Measurements from ENCODE around the gene SKAP1.
"Not testable (repeated sequence)": the region's sequence is repeated elsewhere in the genome, so short reads cannot be mapped to it uniquely, and the experiment has no call there.

SKAP1 gene

DNA sequence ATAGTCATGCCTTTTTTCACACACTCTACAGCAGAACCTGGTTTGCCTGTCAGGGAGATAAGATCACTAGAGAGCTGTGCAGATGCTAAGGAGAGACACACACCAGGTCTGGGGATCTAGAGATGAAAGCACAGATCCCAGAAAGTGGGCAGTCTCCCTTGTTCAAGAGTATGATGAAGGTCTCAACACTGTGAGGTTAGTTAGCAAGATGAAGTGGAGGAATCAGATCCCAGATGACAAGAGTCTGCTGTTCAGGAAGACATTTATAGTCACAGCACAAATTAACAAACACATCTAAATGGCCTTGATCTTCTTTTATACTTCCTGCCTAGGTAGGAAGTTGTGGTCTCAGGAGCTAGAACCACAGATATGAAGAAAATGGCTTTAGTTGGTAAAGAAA lies 23.4 kb upstream of the SKAP1 start:
- TF ChIP-seq, protein P1, sequence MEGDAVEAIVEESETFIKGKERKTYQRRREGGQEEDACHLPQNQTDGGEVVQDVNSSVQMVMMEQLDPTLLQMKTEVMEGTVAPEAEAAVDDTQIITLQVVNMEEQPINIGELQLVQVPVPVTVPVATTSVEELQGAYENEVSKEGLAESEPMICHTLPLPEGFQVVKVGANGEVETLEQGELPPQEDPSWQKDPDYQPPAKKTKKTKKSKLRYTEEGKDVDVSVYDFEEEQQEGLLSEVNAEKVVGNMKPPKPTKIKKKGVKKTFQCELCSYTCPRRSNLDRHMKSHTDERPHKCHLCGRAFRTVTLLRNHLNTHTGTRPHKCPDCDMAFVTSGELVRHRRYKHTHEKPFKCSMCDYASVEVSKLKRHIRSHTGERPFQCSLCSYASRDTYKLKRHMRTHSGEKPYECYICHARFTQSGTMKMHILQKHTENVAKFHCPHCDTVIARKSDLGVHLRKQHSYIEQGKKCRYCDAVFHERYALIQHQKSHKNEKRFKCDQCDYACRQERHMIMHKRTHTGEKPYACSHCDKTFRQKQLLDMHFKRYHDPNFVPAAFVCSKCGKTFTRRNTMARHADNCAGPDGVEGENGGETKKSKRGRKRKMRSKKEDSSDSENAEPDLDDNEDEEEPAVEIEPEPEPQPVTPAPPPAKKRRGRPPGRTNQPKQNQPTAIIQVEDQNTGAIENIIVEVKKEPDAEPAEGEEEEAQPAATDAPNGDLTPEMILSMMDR (conservative IDR thresholded peaks at IDR 0.05; ENCODE audit: low read depth) = no peak
- no peak for DNase-seq (ENCODE audit: low spot score)
- H3K27ac ChIP-seq = no peak overlapping the region
- ChIA-PET POLR2A (ENCODE audit: low non-redundant PET) (no interaction called here), CTCF (interaction anchor here (0.6 kb wide), 2 partner anchors 141 to 246 kb away, joined by 3 read pairs; no protein-coding TSS in a partner anchor)

DNA sequence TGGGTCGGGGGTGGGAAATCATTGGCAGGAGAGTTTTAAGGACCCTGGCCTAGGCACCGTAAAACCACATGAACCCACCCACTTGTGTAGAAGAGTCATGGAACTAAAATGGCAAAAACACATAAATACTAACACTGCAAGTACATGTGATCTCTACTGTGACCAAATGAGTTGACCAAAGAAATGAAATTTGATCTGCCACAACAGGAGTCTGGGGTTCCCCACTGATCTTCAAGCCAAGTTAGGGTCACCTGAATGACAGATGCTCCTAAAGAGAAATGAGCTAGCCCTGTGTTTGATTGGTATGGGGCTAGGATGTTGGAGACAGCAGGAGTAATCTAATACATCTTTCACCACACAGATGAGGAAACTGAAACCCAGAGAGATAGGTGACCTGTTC lies 21.5 kb upstream of the SKAP1 start:
- ChIA-PET POLR2A (ENCODE audit: low non-redundant PET) (no interaction called here), CTCF (interaction anchor here (0.8 kb wide), 1 partner anchor 14 kb away, joined by 5 read pairs; no protein-coding TSS in a partner anchor)
- TF ChIP-seq, protein P1 (conservative IDR thresholded peaks at IDR 0.05; ENCODE audit: low read depth) = no peak
- no peak overlapping the region for H3K27ac ChIP-seq
- DNase-seq (ENCODE audit: low spot score) = no peak

DNA sequence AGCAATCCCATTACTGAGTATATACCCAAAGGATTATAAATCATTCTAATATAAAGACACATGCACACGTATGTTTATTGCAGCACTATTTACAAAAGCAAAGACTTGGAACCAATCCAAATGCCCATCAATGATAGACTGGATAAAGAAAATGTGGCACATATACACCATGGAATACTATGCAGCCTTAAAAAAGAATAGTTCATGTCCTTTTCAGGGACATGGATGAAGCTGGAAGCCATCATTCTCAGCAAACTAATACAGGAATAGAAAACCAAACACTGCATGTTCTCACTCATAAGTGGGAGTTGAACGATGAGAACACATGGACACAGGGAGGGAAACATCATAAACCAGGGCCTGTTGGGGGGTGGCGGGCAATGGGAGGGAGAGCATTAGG lies 19.3 kb upstream of the SKAP1 start:
- CTCF ChIA-PET; POLR2A ChIA-PET (ENCODE audit: low non-redundant PET); DNase-seq (ENCODE audit: low spot score); H3K27ac ChIP-seq: not testable (repeated sequence)

DNA sequence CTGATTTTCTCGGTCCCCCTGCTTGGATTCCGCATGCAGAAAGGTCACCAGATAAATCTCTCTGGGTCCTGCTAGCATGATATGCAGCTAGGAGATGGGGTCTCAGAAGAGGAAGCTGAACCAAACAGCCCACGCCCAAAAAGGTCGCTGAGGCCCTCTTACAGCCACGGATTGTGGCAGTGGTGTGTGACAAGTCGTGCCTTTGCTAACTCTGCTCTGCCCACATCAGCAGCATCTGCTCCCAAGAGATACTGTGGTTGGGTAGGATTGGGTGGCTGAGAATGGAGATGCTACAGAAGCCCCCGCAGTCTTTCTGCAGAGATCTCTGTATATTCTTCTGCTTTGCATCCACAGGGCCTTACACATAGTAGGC lies 15.2 kb upstream of the SKAP1 start:
- POLR2A ChIA-PET (ENCODE audit: low non-redundant PET) = no interaction called here

DNA sequence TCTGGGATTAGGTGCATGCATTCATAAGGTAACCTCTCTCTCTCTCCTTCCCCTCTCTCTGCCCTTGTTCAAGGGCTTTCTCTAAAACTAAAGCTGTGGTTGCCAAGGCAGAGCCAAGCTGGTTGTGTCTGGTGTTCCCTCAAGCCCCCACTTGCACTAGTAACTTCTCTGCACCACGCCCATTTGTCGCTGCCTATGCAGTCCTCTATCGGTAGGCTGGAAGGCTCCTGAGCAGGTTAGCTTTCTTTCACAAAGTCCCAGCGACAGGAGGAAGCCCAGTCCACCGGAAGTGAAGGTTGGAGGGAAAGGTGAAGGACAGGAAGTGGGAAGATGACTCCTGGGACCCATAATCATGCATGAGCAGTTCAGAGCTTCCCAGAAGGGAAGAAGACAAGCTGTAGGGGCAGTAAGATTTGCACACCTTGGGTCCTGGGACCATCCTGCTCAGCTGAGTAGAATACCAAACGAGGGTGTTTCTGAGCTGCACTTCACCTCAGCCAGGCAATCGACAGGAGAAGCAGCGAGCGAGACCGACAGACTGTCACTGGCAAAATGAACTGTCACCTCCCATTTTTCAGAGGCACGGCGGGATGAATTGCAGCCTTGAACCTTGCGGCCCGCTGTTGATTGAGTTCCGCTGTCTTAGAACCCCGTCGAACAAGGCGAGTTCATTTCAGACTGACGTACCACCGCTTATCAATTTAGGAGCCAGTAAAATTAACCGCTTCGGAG lies 14.7 kb upstream of the SKAP1 start:
- no peak for DNase-seq (ENCODE audit: low spot score)
- ChIA-PET POLR2A (ENCODE audit: low non-redundant PET) (no interaction called here), CTCF (interaction anchor here (0.6 to 1.7 kb wide), 3 partner anchors 13 to 195 kb away, joined by 3 read pairs; no protein-coding TSS in a partner anchor)
- H3K27ac ChIP-seq = no peak overlapping the region
- TF ChIP-seq, protein P1 (conservative IDR thresholded peaks at IDR 0.05; ENCODE audit: low read depth) = no peak

More for the DNA sequence above, 15.2 kb upstream of the SKAP1 start:
- TF ChIP-seq, protein P1 (conservative IDR thresholded peaks at IDR 0.05; ENCODE audit: low read depth) = no peak
- CTCF ChIA-PET = interaction anchor here (0.5 to 1.7 kb wide), 4 partner anchors 12 to 195 kb away, joined by 3 read pairs; no protein-coding TSS in a partner anchor
- no peak overlapping the region for H3K27ac ChIP-seq
- no peak for DNase-seq (ENCODE audit: low spot score)

DNA sequence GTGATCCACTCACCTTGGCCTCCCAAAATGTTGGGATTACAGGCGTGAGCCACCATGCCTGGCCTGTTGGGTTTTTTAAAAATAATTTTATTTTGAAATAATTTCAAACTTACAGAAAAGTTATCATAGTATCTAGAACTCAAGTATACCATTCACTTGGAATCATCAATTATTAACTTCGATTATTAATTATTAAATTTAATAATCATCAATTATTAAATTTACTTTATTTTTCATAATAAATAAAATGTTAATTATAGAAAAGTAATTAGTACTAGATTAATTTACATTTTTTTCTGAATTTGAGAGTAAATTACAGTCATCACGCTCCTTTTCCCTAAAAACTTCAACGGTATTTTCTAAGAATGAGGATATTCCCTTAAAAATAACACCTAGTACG lies 13.7 kb upstream of the SKAP1 start:
- ChIA-PET POLR2A (ENCODE audit: low non-redundant PET) (no interaction called here), CTCF (no interaction called here)
- no peak overlapping the region for H3K27ac ChIP-seq
- TF ChIP-seq, protein P1 (conservative IDR thresholded peaks at IDR 0.05; ENCODE audit: low read depth) = no peak
- no peak for DNase-seq (ENCODE audit: low spot score)

DNA sequence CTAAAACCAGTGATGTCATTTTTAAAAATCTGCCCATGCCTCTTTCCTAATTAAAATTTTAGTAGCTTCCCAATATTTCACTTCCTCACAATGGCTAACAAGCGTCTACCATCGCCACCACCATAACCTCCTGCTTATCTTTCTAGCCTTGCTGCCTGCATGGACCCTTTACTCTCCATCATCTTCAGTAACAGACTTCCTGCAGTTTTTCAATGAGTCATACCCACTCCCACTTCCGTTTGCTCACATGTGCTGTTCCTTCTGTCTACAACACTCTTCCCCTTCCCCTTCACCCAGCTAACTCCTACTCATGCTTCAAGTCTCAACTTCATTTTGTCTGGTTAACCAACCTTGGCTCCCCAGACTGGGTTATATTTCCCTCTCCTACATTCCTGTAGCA lies 12.8 kb upstream of the SKAP1 start:
- no peak for DNase-seq (ENCODE audit: low spot score)
- no peak overlapping the region for H3K27ac ChIP-seq
- ChIA-PET POLR2A (ENCODE audit: low non-redundant PET) (no interaction called here), CTCF (interaction anchor here (0.6 kb wide), 1 partner anchor 143 kb away, joined by 3 read pairs; no protein-coding TSS in a partner anchor)
- TF ChIP-seq, protein P1 (conservative IDR thresholded peaks at IDR 0.05; ENCODE audit: low read depth) = no peak

All from RWPE1 (cell line).